Hematopoietic multipotent progenitor cell (in vitro differentiated cells): ENCODE data around the gene TTLL5. TPM values are rescaled to one million over a fixed set of nuclear protein-coding genes. Genes with fewer than 3 reads are reported as not detected.
"Not testable (repeated sequence)": the region's sequence is repeated elsewhere in the genome, so short reads cannot be mapped to it uniquely, and the experiment has no call there.

ENCODE experiments used
- DNase-seq, 3 donors: peaks; one replicate each; pipeline ENCODE4 v3.0.0-alpha.2; 2011 to 2015; ENCODE audit warnings: low read depth in 2 of 3, low spot score in 2 of 3
- total RNA-seq: library from RNA; depleted of rRNA; stranded (reverse); fragments of >200 nt; gene quantifications from one replicate; pipeline ENCODE4 v1.2.3, GENCODE V29; 2012

The TTLL5 gene
- total RNA-seq, 1 donor: 24.8 TPM

GRCh38 chr14:75906228-75906627, 245.2 kb downstream of the TTLL5 start:
- DNase-seq: no peak

- peak; percentile 41 to 77 (median 49) for DNase-seq
Measured at GRCh38 chr14:75906680-75907280, 245.7 kb downstream of the TTLL5 start.

GRCh38 chr14:75907756-75908359, 246.8 kb downstream of the TTLL5 start:
- DNase-seq: no peak

- DNase-seq: no peak
Measured at GRCh38 chr14:75909630-75910029, 248.6 kb downstream of the TTLL5 start.

- DNase-seq: no peak
Measured at GRCh38 chr14:75910048-75910447, 249.0 kb downstream of the TTLL5 start.

GRCh38 chr14:75911883-75912282, 250.8 kb downstream of the TTLL5 start:
- no peak for DNase-seq

GRCh38 chr14:75913183-75913582, 252.1 kb downstream of the TTLL5 start:
- DNase-seq: no peak

- DNase-seq: no peak
Measured at GRCh38 chr14:75915045-75915444, 254.0 kb downstream of the TTLL5 start.

GRCh38 chr14:75917322-75917945, 256.4 kb downstream of the TTLL5 start:
- no peak for DNase-seq

- no peak for DNase-seq
Measured at GRCh38 chr14:75917946-75918335, 256.9 kb downstream of the TTLL5 start.

GRCh38 chr14:75920421-75920820, 259.4 kb downstream of the TTLL5 start:
- not testable (repeated sequence) for DNase-seq

GRCh38 chr14:75925141-75925840, 264.2 kb downstream of the TTLL5 start:
- DNase-seq: not testable (repeated sequence)

- DNase-seq: no peak
Measured at GRCh38 chr14:75926431-75927115, 265.5 kb downstream of the TTLL5 start.

GRCh38 chr14:75927564-75928087, 266.6 kb downstream of the TTLL5 start:
- no peak for DNase-seq

GRCh38 chr14:75928690-75929181, 267.7 kb downstream of the TTLL5 start:
- no peak for DNase-seq

GRCh38 chr14:75933712-75934296, 272.8 kb downstream of the TTLL5 start:
- no peak for DNase-seq

GRCh38 chr14:75934998-75935628, 274.1 kb downstream of the TTLL5 start:
- DNase-seq: no peak

- DNase-seq: no peak
Measured at GRCh38 chr14:75939200-75939599, 278.2 kb downstream of the TTLL5 start.

- no peak for DNase-seq
Measured at GRCh38 chr14:75941030-75941429, 280.0 kb downstream of the TTLL5 start.
